Cortex of kidney (tissue), 1 donor: ENCODE data around the gene RALGAPA1.
"Not testable (repeated sequence)": the region's sequence is repeated elsewhere in the genome, so short reads cannot be mapped to it uniquely, and the experiment has no call there.

Experiments used
- DNase-seq: peaks from one replicate; lab custom pipeline; 2025; lab: John Stamatoyannopoulos, UW

The RALGAPA1 gene

GRCh38 chr14:35821564-35822411 is 12.7 kb upstream of the RALGAPA1 start:
- no peak for DNase-seq

- no peak for DNase-seq
These were observed 10.8 kb upstream of the RALGAPA1 start for GRCh38 chr14:35819591-35820540.

DNA sequence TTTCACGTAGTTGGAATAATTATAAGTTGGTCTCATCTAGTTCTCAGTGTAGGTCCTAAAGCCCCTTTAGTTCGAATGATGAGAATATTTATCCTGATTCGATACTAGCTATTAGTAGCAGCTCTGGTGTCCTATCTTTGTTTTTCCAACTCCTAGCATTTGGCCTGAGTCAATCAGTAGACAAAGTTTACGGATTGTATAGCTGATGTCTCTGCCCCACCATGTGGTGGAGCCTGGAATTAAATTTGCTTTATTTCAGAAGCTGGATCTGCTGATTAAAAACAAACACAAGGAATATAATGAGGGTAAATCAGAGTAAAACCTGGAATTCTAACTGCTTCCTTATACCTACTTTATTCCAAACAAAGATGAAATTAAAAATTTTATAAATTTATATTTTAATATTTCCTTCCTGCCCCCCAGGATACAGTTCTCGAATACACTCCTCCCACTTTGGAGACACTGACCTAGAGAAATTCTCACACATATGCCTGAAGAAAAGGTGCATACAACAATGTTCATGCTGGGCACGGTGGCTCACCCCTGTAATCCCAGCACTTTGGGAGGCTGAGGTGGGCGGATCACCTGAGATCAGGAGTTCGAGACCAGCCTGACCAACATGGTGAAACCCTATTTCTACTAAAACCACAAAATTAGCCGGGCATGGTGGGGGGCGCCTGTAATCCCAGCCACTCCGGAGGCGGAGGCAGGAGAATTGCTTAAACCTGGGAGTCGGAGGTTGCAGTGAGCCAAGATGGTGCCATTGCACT is 9.4 kb upstream of the RALGAPA1 start:
- no peak for DNase-seq

DNA sequence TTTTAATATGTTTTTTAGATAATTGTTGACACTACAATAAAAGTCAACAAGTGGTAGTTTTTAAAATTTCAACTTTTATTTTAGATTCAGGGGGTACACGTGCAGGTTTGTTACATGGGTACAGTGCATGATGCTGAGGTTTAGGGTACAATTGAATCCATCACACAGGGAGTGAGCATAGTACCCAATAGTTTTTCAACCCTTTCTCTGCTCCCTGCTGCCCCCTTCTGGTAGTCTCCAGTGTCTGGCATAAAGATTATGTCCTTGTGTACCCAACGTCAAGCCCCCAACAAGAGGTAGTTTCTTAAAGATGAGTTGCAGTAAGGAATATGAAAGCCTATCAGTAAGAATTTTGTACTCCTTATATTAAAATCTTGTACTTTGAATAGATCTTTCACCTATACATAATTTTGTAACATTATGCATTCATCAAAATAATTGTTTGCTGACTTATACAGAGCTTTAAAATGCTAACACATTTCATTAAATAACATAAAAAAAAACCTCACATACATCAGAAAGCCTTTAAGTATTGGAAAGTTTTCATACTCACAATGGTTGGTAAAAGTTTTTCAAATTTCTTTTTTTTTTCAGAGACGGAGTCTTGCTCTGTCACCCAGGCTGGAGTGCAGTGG is 5.4 kb upstream of the RALGAPA1 start:
- DNase-seq = no peak

- DNase-seq = no peak
These were observed 1.9 kb upstream of the RALGAPA1 start for GRCh38 chr14:35810963-35811362.

DNA sequence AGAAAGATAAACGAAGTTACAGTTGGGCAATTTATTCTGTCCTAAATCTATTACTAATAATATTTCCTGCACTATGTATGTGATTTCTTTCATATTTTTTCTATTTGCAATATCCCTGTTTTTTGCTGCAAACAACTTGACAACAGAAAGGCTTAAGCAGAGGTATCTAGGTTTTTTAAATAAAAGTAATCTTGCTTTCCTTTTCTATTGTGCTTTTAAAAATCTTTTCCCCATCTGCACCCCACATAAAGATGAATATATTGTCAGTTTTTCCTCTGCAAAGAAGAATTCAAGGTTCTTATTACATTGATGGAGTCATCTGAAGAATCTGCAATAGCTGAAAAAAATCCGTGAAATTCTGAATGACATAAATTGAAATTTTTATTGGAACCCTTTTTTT is 502 bp upstream of the RALGAPA1 start:
- DNase-seq = no peak

GRCh38 chr14:35808076-35808637 is 938 bp downstream of the RALGAPA1 start:
- no peak for DNase-seq

GRCh38 chr14:35807131-35807961 is 1.7 kb downstream of the RALGAPA1 start:
- DNase-seq = no peak

DNA sequence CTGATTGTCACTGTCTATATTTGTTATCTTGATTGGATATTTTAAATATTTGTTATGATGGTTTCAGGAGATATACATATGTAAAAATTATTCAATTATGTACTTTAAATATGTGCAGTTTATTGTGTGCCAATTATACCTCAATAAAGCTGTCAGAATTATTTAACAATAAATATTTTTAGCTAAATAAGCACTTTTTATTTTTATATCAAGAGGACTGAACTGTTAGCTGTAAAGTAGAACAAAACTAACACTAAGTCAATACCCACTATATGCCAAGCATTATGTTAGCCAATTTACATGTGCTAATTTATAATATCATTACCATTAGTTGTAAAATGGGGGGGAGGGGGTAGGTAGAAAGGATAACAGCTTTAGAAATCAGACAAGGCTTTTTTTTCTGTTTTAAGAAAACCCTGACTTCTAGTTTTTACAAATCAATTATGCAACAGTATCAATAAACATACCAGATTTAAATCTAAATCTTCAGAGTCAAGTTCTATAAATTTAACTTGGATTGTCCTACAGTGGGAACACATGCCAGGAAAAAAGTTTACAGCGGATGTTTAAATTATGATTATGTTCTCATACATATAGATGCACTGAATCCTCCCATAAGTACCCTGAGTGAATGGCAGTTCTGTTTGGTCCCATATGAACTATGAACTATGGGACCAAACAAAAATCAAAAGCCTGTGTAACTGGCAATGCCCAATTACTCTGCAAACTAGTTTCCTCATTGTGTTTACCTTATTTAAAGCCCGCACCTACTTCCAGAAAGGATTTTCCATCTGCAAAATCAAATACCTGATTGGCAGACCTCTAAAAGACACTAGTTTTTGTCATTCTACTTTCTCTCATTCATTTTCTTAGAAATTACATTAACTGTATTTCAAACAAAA is 2.8 kb downstream of the RALGAPA1 start:
- no peak for DNase-seq

DNA sequence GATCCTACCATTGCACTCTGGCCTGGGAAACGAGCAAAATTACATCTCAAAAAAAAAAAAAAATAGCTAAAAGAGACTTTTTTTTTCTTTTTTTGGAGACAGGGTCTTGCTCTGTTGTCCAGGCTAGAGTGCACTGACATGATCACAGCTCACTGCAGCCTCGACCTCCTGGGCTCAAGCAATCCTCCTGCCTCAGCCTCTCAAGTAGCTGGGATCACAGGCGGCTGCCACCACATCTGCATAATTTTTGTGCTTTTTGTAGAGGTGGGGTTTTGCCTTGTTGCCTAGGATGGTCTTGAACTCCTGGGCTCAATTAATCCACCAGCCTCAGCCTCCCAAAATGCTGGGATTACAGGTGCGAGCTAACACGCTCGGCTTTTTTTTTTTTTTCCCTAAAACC is 11.3 kb downstream of the RALGAPA1 start:
- DNase-seq = no peak

DNA sequence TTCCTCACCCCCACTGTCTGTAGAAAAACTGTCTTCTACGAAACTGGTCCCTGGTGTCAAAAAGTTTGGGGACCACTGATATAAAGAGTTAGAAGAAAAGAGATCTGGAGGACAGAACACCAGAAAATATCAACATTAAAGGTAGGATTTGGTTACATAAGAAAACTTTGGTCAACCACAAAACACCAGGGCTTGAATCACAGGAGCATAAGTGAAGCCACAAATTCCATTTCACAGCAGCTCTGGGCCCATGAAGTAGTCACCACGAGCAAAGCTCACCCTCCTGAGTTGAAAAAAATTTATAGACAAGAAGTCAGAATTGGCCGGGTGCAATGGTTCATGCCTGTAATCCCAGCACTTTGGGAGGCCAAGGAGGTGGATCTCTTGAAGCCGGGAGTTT is 19.4 kb downstream of the RALGAPA1 start:
- no peak for DNase-seq

DNA sequence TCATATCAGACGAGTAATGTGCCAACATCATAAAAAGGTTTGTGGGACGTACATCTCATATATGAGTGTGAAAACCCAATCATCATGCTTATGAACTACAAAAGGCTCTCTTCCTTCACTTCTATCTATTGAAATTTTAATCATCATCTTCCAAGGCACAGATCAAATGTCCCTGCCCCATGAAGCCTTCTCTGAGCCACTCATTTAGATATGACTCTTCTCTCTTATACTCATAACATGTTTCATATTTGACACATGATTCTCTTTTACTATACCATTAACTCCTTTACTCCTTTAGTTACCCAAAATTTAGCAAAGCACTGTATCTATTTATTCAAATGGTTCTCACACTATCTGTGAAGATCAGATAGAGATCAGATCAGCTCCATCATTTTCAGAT is 22.2 kb downstream of the RALGAPA1 start:
- no peak for DNase-seq

GRCh38 chr14:35783699-35784098 is 25.4 kb downstream of the RALGAPA1 start:
- no peak for DNase-seq

DNA sequence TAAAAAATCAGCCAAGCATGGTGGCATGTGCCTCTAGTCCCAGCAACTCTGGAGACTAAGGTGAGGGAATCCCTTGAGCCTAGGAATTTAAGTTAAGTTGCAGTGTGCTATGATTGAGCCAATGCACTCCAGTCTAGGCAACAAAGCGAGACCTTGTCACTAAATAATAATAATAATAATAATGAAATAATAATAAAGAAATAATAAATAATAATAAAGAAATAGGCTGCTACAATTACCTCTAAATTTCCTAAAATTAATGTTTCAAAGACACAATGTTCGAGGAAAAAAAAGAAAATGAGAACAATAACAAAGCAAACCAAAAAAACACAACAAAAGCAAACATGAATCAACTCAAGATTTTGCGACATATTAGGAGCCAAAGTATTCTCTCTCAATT is 29.7 kb downstream of the RALGAPA1 start:
- DNase-seq = no peak

DNA sequence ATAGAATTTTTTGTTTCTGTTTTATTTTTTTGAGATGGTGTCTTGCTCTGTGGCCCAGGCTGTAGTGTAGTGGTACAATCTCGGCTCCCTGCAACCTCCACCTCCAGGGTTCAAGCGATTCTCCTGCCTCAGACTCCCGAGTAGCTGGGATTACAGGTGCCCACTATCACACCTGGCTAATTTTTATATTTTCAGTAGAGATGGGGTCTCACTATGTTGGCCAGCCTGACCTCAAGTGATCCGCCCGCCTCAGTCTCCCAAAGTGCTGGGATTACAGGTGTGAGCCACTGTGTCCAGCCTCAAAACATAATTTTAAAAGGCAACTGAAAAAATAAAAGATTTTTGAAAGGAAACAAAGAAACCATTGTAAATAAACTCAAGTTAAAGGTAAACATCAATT is 31.5 kb downstream of the RALGAPA1 start:
- not testable (repeated sequence) for DNase-seq

GRCh38 chr14:35776823-35777222 is 32.3 kb downstream of the RALGAPA1 start:
- no peak for DNase-seq

DNA sequence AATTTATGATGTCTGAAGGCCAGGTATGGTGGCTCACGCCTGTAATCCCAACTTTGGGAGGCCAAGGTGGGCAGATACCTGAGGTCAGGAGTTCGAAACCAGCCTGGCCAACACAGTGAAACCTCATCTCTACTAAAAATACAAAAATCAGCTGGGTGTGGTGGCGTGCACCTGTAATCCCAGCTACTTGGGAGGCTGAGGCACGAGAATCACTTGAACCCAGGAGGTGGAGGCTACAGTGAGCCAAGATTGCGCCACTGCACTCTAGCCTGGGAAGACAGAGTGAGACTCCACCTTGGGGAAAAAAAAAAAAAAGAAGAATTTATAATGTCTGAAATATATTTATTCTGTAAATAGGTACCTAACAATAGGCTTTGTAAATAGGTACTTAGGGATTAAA is 33.0 kb downstream of the RALGAPA1 start:
- not testable (repeated sequence) for DNase-seq

GRCh38 chr14:35766700-35767082 is 42.4 kb downstream of the RALGAPA1 start:
- no peak for DNase-seq

DNA sequence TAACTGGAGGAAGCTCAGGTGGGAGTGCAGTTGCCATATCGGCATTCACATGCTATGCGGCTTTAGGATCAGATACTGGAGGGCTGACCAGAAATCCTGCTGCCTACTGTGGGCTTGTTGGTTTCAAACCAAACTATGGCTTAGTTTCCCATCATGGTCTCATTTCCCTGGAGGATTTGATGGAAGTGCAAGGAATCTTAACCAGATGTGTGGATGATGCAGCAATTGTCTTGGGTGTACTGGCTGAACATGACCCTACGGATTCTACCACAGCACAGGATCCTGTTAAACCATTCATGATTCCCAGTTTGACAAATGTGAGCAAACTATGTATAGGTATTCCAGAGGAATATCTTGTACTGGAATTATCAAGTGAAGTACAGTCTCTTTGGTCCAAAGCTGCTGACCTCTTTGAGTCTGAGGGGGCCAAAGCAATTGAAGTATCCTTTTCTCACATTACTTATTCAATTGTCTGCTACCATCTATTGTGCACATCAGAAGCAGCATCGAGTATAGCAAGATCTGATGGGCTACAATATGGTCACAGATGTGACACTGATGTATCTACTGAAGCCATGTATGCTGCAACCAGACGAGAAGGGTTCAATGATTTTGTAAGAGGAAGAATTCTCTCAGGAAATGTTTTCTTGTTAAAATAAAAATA is 42.9 kb downstream of the RALGAPA1 start:
- DNase-seq = no peak
